Measurements from ENCODE around the gene MAD2L1.

Gene MAD2L1

DNA sequence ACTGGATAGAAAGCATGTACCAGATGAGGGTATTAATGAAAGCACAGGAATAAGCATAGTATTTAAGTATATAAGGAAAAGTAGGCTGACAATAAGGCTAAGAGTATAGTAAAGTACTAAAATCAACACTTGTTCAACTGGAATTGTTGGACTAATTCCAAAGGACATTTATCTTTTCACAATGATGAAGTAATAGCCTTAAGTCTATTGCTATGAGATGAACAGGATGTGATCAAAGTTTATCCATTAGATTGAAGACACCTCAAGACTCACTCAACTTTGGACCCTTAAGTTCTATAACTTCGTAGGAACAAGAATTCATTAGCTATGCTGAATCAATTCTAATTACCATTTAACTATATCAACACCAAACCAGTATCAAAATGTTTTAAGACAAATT lies 7.6 kb downstream of the MAD2L1 start:
- in situ Hi-C loops (cut with MboI; ENCODE audit: low sequenced_read_pairs) = loop anchor here (10.0 kb wide), 1 partner anchor 744 kb away; no protein-coding TSS in a partner anchor

DNA sequence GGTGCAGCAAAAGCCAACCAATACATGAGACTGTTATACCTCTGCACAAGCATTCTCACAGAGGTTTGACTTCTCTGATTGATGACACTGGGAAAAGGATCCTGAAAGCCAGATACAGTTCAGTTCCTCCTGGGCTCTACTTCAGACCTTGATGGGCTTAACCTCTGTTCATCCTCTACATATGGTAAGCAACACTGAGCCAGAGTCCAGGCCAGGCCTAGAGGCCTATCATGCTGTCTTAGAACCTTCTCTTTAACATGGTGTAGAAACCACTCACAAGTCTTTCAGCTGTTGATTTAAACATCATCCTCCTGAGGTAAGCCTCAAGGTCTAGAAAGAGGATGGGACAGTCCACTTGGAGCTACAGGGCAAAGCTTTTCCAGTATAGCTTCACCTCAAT lies 9.2 kb downstream of the MAD2L1 start:
- in situ Hi-C loops (cut with MboI; ENCODE audit: low sequenced_read_pairs) = loop anchor here (10.0 kb wide), 1 partner anchor 743 kb away; no protein-coding TSS in a partner anchor

DNA sequence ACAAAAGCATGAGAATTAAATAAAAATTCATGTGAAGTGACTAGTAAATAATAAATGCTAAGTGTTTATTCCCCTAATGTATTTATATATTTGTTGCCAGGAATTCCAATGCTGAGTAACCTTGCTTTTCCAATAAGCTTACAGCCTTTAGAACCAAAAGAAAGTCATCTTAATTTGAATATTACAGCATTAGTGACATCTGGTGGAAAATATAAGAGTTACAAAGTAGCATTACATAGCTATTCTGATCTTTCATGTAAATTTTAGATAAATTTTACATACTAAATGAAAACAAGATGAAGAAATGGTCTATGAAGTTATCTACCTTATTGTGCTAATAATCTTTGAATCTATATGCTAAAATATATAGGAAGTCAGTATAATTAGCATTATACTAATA lies 10.4 kb downstream of the MAD2L1 start:
- in situ Hi-C loops (cut with MboI; ENCODE audit: low sequenced_read_pairs) = loop anchor here (10.0 kb wide), 1 partner anchor 741 kb away; no protein-coding TSS in a partner anchor

DNA sequence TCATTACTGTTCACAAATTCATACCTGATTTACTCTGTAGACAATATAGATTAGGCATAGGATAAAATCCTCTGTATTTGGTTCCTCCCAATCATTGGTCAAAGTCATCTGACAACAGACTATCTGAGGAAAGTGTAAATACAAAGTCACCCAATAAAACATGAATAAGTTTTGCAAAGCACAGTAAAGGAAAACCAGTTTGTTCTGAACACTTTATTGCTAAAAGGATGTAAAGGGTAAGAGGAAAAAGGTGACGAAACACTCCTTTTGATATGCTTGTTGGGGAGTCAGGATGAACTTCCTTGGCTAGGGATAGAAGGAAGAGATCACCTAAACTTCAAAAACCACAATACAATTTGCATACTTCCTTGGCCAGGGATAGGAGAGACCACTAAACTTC lies 10.9 kb downstream of the MAD2L1 start:
- in situ Hi-C loops (cut with MboI; ENCODE audit: low sequenced_read_pairs) = loop anchor here (10.0 kb wide), 1 partner anchor 741 kb away; no protein-coding TSS in a partner anchor

DNA sequence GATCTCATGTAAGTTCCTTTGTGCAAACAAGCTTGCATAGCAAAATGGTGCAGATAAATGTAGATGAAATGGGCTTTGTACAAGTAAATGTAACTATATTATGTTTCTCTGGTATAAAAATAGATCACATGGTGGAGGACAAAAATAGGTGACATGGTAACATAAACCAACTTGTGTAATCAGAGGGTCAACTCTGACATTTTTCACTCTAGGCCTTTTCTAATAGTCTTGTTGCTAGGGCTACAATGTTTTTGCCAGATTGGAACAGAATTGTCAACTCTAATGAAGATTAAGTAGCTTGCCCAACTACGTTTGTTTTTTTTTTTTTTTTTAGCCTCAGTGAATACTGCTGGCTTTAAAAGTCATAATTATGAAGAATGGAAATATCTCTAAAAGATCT lies 11.5 kb downstream of the MAD2L1 start:
- in situ Hi-C loops (cut with MboI; ENCODE audit: low sequenced_read_pairs) = loop anchor here (10.0 kb wide), 1 partner anchor 740 kb away; no protein-coding TSS in a partner anchor

DNA sequence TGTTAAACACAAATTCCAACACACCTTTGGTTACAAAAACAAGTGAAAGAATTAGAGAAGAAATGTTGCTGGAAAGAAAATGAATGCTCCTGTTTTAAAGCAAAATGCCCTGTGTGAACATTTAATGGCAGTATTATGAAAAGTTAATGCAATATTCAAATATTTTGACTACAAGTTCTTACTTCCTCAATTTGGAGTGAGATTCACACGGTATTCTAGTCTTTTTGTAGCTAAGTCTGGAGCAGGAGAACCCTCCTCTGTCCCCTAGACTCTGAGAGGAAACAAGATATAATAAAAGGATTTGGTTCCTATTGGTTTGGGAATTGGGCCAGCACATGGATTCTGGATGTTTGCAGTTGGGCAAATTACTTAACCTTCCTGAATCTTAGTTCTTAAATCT lies 12.7 kb downstream of the MAD2L1 start:
- in situ Hi-C loops (cut with MboI; ENCODE audit: low sequenced_read_pairs) = loop anchor here (10.0 kb wide), 1 partner anchor 739 kb away; no protein-coding TSS in a partner anchor

DNA sequence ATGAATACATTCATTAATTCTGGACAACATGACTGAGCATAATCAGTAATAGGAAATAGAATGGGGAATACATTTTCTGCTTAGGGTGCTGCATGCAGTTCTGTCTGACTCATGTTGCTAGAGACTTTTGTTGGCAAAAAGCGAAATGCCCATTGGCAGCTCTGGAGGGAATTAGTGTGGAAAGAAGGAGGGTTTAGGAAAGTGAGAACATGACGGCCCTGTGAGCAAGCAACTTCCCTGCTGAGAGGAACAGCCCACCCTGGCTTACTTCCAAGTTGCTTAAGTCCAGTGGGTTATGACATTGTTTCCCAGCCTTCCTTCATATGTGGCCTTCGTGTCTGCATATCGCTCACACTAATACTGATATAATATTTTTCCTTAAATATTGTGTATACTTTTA lies 13.8 kb downstream of the MAD2L1 start:
- in situ Hi-C loops (cut with MboI; ENCODE audit: low sequenced_read_pairs) = loop anchor here (10.0 kb wide), 1 partner anchor 738 kb away; no protein-coding TSS in a partner anchor

DNA sequence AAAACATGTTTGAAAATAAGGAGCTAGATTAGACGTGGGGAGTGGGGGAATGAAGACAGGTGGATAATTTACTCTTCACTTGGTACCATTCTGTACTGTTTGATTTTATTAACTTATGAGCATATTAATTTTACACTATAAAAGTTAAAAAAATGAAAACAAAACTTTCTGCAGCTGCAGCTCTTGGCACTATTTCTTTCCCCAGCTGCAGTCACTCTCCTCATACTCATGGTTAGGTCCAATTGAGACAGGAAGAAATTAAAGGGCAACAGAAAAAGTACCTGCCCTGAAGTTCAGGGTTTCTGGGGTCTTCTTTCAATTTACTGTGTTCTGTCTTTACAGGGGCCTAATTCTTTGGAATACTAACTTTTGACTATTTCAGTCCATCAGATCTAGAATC lies 15.4 kb downstream of the MAD2L1 start:
- in situ Hi-C loops (cut with MboI; ENCODE audit: low sequenced_read_pairs) = loop anchor here (10.0 kb wide), 1 partner anchor 736 kb away; no protein-coding TSS in a partner anchor

DNA sequence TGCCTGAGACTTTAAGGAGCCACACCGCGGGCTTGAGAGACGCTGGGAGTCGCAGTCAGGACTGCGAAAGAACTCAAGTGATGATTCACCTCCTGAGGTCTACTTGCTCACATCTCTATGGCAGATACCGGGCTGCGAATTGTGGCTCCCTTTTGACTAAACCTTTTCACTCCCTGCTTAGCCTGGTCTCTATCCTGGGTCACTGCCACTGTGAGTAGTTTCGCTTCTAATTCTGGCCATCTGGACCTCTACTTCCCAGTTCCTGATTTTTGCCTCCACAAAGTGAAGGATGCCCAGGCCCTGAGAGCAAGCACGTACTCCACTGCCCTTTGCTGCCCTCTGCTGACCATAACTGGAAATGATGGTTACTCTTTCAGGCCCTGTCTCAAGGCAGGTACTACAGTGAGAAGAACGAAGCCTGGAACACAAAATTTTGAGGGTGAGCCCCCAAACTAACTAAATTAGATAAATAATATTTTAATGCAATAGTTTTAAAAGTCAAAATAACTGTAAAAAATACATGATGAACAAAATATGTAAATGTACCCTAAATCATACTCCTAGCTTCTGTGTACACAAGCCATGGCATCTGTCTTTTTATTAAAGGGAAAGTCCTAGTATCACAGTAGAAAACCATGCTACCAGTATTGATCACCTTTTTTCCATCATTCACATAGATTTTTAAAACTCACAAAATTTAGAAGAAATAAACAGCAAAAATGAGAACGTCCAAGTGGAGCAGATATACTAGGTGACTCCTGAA lies 16.7 kb downstream of the MAD2L1 start:
- in situ Hi-C loops (cut with MboI; ENCODE audit: low sequenced_read_pairs) = loop anchor here (10.0 kb wide), 1 partner anchor 735 kb away; no protein-coding TSS in a partner anchor

DNA sequence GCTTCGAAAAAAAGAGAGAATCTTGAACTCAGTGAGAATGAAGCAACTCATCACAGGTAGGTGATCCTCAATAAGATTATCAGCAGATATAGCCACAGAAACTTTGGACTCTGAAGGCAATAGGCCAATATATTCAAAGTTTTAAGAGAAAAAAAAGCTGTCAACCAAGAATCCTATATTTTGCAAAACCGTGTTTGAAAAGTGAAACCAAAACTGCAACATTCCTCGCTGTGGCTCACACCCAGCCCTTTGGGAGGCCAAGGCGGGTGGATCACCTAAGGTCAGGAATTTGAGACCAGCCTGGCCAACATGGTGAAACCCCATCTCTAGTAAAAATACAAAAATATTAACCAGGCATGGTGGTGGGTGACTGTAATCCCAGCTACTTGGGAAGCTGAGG lies 22.8 kb downstream of the MAD2L1 start:
- in situ Hi-C loops (cut with MboI; ENCODE audit: low sequenced_read_pairs) = no loop called here

DNA sequence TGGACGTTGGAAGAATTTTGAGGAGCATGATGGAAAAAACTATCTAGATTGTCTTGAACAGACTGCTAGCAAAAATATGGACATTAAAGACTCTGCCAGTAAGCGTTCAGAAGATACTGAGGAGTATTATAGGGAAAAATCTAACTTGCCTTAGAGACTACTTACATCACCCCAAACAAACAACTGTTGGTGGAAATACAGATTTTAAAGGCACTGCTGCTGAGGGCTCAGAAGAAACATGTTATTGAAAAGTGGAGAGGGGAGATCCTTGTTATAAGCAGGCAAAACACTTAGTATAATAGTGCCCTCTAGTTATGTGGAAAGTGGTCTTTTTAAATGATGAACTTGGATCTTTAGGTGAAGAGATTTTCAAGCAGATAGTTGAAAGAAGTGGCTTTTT lies 29.2 kb downstream of the MAD2L1 start:
- in situ Hi-C loops (cut with MboI; ENCODE audit: low sequenced_read_pairs) = no loop called here

DNA sequence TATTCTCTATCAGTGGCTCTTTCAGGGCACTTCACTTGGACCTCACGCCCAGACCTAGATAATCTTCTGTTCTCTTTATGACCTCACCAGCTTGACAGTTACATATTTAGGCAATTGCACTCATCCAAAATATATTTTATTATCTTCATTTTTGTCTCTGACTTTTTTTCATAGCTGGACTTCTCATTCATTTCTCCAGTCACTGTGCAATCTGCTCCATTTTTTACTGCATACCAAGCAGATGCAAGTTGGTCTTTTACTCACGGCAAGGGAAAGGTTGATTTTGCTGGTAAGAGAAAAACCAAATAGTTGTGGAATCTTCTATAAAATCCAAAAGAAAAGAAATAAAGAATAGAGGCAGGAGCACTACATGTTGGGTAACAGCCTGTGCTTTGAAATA lies 31.7 kb downstream of the MAD2L1 start:
- in situ Hi-C loops (cut with MboI; ENCODE audit: low sequenced_read_pairs) = no loop called here

DNA sequence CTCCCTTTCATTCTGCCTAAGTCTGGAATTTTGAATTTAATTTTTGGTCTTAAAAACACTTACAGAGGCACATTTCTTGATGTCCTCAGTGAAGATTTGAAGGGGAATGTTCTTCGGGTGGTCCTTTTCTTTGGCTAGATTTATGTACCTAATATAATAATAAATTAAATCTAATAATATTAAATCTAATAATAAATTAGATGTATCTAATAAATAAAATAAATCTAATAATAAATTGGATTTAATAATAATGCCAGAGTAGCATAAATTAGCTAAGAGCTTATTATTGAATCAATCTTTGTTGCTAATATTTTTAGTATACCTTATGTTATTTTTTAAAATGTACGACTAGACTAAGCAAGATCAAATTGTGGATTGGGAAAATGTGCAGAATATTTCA lies 39.8 kb downstream of the MAD2L1 start:
- in situ Hi-C loops (cut with MboI; ENCODE audit: low sequenced_read_pairs) = no loop called here

DNA sequence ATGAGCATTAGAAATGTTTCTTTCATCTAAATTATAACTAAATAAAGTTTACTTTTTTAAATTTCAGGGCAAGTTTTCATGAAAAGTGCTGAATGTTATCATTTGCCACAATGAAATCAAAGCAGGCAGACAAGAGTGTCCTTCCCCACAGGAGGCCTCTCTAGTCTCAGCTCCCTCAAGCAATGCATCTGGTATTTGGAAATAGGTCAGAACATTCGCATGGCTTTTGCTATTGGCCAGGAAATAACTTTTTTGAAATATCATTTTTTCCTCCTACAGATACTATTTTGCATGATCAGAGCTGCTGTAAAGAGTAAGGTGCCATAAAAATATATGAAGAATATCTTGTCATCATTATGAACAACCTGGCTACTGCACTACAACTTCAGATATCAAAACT lies 41.1 kb downstream of the MAD2L1 start:
- in situ Hi-C loops (cut with MboI; ENCODE audit: low sequenced_read_pairs) = no loop called here

DNA sequence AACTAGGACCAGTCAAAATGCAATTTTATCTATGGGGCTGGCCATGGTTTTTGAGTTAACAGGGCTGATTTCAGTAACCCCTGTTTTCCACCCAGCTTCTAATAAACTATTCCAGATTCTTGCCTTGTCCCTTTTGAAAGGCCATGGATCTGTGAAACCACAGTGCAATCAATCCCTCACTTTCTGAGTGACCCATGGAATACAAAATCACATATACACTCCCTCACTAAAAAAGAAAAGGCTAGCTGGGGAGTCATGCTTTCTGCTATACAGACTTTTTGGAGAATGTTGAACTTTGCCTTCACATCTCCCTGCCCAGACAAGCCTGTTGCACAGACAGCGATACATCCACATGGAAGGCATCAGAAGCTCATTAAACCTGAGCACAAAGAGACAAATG lies 47.9 kb downstream of the MAD2L1 start:
- in situ Hi-C loops (cut with MboI; ENCODE audit: low sequenced_read_pairs) = no loop called here

DNA sequence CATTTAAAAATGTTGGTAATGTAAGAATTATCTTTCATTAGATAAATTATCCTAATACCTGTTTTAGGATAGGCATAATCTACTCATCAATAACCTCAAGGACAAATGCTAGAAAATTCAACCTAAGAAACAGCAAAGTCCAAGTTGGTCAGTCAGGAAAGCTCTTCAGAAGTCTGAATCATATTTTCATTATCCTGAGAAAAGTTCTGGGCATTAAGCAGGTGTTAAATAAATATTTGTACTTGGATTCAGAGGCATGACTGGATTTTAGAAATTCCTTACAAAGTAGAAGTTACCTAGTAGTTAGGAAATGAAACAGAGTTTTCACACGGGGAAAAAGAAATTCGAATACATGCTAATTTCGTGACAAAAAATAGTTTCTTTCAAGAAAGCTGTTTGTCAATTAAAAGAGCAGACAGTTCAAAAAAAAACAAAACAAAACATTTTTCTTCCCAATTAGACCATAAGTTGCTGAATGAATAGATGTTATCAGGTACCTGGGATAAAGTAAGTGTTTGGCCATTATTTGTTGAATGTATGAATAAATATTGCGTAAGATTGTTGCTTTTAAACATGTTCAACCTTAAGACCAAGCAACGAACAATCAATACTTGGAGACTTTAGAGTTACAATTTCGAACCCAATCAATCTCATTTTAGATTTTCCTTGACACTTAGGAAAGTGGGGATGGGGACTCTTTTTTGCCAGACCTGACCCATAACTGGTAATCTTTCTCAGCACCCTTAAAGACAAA lies 48.5 kb downstream of the MAD2L1 start:
- in situ Hi-C loops (cut with MboI; ENCODE audit: low sequenced_read_pairs) = no loop called here

DNA sequence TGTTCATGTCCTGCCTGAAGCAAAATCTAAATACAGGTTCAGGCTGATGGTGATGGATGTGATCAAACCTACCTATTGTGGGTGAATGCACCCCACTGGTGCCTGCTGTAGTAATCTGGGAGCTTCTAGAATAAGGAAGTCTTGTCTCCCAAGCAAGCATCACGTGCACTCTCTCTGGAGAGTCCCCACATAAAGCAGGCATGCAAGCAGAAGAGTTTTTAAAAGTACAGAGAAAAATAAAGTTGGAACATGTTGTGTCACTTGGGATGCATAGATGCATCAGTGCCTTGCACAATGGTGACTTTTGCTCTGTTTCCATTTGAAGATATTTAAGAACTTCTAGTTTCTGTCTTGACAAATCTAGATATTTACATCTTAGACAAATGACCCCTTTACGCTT lies 54.9 kb downstream of the MAD2L1 start:
- in situ Hi-C loops (cut with MboI; ENCODE audit: low sequenced_read_pairs) = no loop called here

DNA sequence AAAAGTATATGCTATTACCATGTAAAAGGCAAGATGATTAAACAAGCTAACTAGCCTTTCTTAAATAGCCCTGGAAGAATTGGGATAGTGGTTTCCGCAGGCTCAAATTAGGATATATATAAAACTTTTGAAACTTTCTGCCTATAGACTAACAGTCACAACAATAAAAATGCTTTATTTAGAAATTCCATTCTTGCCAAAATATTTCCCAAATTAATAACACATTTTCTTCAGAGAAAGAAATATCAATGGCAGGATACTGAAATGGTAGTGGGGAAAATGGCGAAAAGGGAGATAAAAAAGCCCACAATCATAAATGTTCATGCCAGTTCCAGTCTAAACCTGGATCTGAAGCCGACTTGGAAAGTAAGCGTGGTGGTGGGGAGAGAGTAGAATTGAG lies 56.0 kb downstream of the MAD2L1 start:
- in situ Hi-C loops (cut with MboI; ENCODE audit: low sequenced_read_pairs) = no loop called here

DNA sequence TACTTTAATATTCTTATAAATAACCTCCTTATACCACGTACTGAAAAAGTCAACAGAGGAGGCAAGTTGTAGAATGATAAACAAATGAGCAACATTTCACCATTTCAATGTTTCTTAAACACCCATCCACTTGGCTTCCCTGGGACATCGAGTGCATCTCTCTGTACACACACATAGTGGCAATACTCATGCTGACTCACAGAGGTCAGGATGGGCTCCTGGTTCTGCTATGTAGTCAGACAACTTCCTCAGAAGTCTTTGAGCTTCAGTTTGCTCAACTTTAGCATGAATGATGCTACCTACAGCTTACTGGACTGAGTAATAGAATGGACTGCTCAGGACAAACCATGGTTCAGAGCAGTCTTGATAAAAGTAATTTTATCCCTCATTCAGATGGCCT lies 56.9 kb downstream of the MAD2L1 start:
- in situ Hi-C loops (cut with MboI; ENCODE audit: low sequenced_read_pairs) = no loop called here

DNA sequence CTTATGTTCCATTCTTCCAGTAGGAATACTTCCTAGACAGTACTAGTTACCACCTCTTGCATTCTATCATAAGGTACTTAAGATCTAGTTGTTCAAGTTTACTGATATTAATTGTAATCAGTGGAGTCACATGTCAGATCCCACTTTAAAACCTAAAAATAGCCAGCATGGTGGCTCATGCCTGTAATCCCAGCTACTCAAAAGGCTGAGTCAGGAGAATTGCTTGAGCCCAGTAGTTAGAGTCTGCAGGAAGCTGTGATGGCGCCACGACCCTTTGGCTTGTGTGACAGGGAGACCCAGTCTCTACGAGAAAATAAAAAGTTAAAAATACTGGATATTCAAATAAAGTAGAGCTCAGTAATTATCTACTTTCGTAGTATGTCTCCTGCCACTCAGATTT lies 57.7 kb downstream of the MAD2L1 start:
- in situ Hi-C loops (cut with MboI; ENCODE audit: low sequenced_read_pairs) = no loop called here

DNA sequence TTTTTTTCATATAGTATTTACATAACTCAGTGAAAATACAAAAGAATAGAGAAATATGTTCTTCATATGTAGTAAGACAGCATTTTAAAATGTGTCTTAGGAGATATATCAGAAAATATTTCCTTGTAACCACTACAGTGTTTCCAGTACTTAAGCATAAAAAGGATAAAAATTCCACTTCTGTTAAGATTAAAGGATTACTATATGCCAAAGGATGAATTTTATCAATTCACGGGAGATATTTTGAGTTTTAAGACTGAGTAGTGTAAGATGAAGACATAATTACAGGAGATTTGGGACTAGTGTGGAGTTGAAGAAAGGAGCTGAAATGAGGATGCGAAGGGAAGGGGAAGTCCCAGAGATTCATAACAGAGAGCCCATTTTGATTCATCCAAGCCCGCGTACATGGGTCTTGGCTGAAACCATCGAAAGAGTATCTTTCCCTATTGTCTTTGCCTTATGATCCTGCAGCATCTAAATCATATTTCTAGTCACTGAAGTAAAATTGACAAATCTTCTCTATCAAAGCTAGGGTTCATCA lies 58.7 kb downstream of the MAD2L1 start:
- in situ Hi-C loops (cut with MboI; ENCODE audit: low sequenced_read_pairs) = no loop called here
